HG03064 (cell line): Measurements from ENCODE around the gene LRRC31.

ENCODE experiments used
- ATAC-seq: cut with Tn5 transposase; IDR thresholded peaks from one replicate; pipeline ENCODE4 v1.9.1; 2021; ENCODE audit warnings: low read depth; ENCODE audit not compliant: unreplicated experiment

The LRRC31 gene

DNA sequence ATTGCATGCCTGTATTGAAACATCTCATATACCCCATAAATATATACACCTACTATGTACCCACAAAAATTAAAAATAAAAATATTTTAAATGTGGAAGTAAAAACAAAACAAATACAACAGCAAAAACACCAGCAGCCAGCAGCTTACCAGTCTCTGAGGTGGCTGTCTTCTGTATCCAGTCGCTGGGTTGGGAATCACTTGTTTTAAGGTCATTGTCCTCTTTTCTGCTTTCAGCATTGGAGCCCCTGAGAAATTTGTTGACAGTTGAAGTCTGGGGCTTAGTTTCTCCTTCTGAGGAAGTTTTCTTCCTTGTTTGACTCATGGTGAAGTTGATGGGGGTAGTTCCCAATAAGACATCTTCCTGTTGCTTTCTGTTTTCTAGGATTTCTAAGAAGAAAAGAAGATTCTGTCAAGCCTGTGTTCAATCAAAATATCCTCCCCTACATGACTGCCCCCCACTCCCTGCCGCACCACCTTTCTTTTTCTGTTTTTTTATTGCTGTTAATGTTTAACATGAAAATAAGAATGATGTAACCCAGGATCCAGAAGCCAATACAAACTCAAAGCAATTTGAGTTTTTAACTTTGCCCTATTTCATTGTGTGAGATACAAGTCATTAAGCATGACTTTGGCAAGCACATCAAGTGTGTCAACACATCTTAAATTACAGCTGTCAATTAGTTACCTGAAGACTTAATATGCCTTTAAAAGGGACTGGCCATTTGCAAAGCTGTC lies at the start of gene LRRC31:
Gene LRRC31 (minus strand): TSS at position 452 of the 737 bp plus-strand sequence. CDS start 128 bp downstream, at position 324.
- ATAC-seq = no peak

DNA sequence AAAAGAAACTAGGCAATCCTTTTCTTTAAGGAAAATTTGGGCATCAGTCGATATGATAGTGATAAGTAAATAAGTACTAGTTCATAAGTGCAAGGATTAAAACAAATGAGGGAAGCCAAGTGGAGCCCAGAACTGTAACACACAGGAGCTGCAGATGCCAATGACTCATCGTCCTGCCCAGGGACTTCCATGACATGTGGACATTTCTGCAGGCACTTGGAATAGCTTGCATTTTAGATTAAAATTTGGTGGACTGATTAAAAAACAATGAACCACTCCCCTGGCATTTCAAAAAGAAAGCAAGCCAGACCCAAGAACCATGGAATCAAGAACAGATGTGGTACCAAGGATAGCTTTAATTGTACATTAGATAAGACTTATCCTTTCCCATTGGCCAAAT lies 44.6 kb upstream of the LRRC31 start:
- no peak for ATAC-seq

- ATAC-seq = no peak
These were observed 43.6 kb upstream of the LRRC31 start for GRCh38 chr3:169913323-169913722.

DNA sequence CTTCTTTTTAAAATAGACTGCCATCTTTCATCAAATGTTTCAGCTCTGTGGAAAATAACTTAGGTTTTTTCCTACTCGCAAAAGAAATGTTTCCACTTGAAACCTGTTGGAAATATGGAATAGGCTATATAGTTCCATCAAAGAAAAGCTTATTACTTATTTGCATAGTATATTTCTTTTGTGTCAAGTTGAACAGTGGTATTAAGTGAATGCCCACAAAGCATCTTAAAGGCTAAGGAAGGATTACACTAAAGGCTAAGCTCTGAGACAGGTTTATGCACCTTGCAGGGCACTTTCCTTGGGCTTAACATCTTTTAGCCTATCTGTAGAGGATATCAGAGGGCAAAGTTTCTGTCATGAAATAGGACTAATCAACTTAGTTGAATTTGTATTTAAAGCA lies 41.5 kb upstream of the LRRC31 start, which contains the start of gene SAMD7:
Gene SAMD7 (plus strand): TSS at position 301 of the 400 bp plus-strand sequence. CDS start 7,927 bp downstream, outside the sequence.
- no peak for ATAC-seq

DNA sequence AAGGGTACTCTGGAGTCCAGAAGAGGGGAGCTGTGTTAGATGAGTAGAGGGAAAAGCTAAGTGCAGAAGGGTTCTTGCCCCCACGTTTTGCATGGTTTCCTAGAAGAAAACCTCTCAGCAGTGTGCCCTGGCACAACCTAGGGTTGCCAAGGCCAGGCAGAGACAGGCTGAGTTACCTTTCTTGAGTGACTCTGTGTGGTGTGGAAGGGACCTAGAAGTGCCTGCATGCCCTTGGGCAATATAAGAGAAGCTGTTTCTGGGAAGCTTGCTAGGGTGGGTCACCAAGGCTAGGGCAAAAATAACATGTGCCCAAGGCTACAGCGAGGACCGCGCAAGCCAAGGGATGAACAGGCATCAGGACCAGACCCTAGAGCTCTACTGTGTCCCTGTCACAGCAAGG lies 38.2 kb upstream of the LRRC31 start:
- no peak for ATAC-seq

DNA sequence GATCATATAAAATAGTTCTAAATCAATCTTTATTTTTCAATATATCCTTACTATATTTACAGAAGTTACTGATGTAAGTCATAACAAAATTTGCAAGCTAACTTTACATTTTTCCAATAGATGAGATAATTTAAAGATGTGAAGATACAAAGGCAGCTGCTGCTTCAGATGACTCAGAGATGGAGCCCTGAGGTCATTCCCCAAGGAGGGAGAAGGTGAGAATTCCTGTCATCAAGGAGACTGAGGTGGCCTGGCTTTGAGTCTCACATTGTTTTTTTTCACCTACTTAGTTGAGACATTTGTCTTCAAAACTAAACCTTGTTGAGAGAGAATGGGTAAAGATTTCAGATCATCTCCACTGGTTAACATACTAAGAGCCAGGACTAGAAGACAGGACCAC lies 37.7 kb upstream of the LRRC31 start:
- no peak for ATAC-seq

DNA sequence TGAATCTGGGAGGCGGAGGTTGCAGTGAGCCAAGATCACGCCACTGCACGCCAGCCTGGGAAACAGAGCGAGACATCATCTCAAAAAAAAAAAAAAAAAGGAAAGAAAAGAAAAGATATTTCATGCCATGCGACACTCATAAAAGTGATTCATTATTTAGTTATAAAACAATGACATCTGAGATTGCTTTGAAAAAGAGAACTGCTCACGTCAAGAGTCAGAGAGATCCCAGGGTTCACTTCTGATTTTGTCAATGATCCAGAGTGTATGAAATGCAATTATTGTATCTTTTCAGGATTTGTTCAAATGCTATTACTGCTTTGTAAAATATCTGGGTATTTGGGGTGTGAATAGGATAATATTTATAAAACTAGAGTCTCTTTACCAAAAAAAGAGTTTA lies 35.7 kb upstream of the LRRC31 start:
- no peak for ATAC-seq

DNA sequence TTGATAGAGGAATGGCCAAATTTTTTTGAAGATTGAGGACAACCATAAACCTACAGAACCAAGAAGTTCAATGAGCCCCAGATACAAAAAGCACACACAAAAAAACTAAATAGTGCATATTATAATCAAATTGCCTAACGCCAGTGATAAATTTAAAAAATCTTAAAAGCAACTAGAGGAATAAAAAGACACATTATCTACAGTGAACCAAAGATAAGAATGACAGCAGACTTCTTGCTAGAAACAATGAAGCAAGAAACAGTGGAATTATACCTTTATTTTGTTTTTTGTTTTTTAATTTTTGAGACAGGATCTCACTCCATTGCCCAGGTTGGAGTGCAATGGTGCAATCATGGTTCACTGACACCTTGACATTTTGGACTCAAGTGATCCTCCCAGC lies 31.7 kb upstream of the LRRC31 start:
- no peak for ATAC-seq

DNA sequence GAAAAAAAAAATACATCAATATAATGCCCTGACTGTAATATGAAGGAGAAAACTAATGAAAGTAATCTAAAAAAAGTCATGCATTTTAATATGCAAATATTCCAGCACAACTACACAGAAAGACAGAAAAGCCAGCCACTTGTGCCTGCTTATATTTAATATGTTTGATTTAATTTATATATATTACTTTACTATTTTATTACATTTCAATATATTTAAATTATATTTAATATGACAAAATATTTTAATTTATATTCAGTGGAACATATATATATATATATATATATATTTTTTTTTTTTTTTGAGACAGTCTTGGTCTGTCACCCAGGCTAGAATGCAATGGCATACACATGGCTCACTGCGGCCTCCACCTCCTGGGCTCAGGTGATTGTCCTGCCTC lies 27.5 kb upstream of the LRRC31 start:
- no peak for ATAC-seq

- ATAC-seq = no peak
These were observed 25.3 kb upstream of the LRRC31 start for GRCh38 chr3:169895072-169895471.

GRCh38 chr3:169894110-169894509 lies 24.4 kb upstream of the LRRC31 start:
- ATAC-seq = no peak

GRCh38 chr3:169891886-169892285 lies 22.2 kb upstream of the LRRC31 start:
- ATAC-seq = no peak

GRCh38 chr3:169886671-169887070 lies 16.9 kb upstream of the LRRC31 start:
- no peak for ATAC-seq

DNA sequence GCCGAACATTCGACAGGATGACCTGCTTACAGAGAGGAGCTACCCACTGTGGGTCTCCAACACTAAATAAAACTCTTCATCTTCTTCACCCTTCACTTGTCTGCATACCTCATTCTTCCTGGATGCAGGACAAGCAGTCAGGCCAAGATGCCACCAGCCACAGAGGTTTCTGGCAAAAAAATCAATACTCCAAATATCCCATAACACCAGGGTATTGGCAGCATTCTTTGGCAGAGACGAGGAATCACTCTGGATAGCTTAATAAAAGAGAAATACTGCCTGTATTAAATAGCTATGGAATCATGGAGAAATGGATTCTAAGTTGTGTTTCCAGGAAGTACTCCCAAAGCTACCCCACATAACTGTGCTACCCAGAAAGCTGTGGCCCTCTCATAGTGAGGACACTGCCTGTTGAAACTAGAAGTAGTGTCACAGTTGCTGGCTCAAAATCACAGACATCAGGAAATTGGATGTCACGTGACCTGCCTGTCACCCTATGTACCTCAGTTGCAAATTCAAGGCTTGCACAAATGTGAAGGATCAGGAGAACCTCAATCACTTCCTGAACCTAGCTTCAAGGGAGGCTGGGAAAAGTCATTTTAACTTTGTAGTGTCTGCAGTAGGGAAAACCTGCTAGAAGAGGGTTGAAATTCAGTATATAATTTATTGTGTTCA lies 11.0 kb upstream of the LRRC31 start:
- no peak for ATAC-seq

DNA sequence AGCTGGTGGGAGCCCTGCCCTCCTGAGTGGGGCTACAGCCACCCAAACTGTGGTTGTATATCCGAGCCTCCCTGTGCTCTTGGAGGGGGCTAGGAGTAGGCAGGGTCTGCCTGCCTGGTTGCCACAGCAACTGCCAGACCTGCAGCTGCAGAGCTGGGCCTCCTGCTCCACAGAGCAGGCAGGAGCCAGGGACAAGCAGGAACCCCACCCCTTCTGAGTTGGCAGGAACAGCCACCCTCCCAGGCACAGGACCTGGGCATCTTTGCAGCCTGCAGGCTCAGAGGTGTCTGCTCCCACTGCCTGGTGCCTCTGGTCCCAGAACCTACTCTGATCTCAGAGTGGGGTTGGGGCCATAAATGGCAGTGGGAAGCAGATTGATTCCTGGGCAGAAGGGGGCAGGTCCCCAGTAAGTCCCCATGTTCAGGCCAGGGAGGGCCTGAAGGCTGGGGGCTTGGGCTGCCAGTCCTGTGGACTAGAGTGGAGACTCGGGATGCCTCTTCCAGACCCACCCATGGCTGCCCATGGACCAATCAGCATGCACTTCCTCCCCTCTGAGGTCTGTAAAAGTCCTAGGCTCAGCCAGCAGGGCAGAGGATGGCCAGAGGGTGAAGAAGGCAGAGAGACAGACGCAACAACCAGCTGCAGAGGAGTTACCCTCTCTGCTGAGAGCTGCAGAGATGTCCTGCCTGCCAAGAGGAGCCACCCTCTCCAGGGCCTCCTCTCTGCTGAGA lies 10.3 kb upstream of the LRRC31 start:
- ATAC-seq = no peak

GRCh38 chr3:169879013-169879557 lies 9.3 kb upstream of the LRRC31 start:
- ATAC-seq = no peak

DNA sequence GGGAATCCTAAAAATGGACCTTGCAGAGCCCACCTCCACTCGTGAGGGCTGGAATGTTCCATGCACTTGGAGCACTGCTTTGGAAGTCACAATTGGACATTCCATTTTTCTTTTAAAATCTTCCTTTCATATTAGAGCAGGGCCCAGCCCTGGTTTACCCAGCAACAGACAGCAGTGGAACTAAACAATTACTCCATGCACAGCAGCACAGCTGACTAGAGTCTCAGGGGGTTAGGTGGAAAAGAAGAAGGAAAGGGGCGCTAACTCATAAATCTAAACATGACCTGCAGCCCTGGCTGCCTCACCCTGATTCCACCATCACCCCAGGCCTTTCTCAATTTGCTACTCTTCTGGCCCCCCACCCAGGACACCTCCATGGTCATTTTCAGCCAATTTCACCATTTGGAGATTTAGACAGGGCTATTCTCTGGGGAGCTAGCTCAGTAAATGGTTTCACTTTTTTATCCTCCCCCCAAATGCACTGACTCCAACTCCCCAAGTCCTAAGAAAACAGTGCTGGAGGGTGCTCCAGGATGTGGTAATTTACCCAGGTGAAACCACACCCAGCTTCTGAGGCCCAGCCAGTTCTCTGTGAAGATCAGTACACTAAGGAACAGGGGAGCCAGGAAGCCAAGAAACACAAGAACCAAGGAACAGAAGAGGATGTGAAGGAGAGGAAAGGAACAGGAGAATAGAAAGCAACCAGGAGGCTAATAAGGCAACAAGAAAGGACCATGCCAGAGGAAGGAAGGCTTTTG lies 1.6 kb upstream of the LRRC31 start:
- ATAC-seq = no peak

- ATAC-seq = no peak
These were observed 1.4 kb downstream of the LRRC31 start for GRCh38 chr3:169868369-169868768.

GRCh38 chr3:169867584-169868210 lies 2.0 kb downstream of the LRRC31 start:
- no peak for ATAC-seq

GRCh38 chr3:169865176-169865767 lies 4.5 kb downstream of the LRRC31 start:
- no peak for ATAC-seq
